Cerebellar nuclear complex (tissue), 1 donor: ENCODE measurements around the gene ELOVL5.
"Not testable (repeated sequence)": the region's sequence is repeated elsewhere in the genome, so short reads cannot be mapped to it uniquely, and the experiment has no call there.

Experiments used
- DNase-seq, 2 experiments: peaks; one replicate each; lab custom pipeline; 2025; lab: John Stamatoyannopoulos, UW

ELOVL5 gene

DNA sequence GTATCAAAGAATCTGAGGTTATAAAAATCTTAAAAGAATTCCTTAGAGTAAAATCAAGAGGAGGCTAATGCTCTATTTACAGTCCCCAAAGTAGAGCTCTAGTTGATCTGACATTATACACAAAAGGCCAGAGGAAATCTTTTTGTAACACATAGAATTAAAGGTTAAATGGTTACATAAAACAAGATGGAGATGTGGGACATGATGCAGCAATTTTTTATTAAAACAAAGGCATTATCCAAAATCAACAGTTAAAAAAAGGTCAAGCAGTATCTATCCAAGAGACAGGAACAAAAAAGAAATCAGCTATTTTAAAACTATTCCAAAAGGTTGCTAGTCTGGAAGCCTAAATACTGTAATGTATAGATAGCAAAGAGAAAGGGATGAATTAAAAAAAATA, 20.4 kb downstream of the ELOVL5 start:
- DNase-seq = no peak

DNA sequence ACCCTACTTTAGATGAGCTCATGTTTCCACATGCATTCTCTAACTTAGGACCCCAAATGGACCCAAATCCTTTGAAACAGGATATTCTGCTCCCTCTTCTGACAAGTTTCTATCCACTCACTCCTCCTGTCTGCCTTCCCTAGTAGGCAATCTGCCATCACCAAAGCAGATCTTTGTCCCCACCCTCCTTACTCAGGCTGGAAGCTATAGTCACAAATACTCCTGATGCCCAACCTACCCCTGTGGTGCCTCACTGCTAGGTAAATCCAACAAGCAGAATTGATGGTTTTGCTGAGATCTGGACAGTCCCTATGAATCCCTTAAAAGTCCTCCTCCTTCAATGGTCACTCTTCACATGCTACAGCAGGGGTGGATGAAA, 21.7 kb downstream of the ELOVL5 start:
- no peak for DNase-seq

DNA sequence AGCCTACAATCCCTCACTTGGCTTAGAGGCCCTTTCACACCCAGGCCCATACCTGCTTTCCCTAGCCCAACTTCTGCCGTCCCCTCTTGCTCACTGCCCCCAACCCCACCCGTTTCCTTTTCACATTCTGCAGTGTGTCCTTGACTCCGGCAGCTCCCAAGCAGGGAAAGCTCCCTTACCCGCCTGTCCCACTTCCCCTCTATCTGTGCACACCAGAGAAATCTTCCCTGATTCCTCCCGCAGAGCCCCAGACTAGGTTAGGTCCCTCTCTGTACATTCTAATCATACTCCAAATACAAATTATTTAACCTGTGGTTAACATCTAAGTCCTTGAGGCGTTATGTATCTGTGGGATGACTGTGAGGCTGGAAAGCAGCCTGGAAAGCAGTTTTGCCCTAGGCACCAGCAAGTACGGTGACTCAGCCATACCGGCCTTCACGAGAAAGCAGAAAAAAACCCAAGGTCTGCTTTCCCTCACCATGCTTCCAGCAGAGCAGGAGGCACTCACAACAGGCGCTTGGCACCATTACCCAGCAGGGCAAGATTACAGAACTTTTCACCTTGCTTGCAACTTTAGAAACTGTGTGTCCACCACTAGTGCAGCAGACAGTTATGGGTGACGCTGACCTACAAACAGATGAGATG, 22.3 kb downstream of the ELOVL5 start:
- no peak for DNase-seq

DNA sequence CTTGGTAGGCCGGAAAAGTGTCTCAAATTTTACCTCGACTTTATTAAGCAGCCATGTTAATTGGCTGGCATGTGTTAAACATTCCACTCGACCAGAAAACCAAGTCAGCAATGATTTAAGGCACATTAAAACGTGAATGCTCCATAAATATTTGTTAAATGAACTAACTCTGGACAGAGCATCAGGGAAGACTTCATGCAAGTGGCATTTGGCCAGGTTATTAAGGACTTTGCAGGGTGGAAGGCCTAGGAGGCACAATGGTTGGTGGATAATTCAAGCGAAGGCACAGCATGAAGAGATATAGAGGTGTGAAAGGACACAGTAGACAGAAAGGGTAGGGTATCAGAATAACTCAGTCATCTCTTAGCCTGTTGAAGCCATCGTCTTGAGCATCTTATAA, 23.0 kb downstream of the ELOVL5 start:
- no peak for DNase-seq

DNA sequence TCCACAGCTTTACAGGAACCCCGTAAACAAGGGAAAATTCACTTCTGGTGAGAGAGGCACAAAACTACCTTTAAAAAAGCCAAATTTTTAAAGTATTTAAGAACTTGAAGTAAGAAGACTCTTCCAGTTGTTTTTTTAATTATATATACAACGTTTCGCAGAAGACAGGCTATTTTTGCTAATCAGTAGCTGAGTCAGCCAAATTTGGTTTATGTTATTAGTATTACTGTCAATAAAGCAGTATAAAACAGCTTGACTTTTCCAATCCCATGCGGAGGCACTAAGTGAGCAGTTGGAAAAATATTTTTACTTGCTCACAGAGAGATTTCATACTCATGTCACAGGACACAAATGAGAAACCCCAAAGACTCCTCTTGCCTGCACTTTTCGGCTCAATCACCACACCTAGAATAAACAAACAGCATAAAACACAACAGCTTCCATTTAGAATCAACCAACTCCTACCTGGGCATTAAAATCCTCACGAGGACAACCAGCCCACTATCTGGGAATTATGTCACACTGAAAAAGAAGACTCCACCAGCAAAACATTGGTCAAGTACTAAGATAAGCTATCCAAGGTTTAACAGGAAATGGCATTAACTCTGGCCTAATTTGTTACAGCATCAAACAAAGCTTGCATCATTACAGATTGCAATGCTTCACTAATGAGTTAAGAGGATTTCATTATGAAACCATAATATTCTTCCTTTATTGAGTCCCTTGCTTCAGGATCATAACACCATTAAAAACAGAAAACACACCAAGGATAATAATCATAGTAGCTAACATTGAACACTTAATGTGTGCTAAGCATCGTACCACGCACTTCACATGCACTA, 26.3 kb downstream of the ELOVL5 start:
- DNase-seq = no peak

DNA sequence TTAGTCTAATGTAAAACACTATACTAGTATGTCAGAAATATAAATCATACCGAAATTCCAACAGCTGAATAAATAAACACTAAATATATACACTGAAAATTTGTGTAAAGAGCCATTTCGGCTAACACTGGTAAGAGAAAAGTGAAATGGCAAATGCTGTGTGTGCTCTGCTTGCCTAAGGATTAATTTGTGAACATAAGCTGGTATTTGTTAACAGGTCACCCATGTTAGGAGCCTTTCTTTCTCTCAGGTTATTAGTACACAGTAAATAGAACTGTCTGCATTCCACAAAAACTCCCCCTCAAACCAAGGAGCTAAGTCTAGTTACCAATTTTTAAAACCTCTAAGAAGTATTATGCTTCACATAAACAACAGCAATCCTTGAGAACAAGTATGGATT, 27.0 kb downstream of the ELOVL5 start:
- no peak for DNase-seq

DNA sequence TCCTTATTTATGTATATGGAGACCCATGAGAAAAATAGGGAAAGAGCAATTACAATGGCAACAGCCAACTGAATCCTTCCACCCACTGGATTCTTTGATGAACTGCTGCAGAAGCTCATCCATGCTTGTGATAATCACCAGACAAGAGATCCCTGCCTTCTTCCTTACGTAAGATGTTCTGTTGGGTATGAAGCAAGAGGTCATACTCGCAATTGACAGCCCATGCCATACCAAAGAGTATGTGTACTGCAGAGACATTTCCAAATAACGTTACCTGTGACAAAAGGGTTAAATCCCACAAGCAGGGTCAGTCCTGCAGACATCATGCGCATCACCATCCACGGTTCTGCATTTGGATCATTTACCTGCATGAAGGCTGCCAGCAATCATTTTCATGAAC, 27.8 kb downstream of the ELOVL5 start:
- DNase-seq = no peak

DNA sequence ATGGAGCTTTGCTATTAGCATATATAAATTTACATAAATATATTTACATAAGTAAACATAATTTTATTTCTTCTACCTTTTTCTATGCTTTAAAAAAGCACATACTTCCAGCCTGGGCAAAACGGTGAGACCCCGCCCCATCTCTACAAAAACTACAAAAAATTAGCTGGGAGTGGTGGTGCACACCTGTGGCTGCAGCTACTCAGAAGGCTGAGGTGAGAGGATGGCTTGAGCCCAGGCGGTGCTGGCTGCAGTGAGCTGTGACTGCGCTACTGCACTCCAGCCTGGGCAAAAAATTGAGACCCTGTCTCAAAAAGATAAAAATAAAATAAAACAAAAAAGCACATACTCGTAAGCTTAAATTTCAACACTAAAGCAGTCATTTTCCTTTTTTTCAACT, 30.3 kb downstream of the ELOVL5 start:
- DNase-seq = no peak

DNA sequence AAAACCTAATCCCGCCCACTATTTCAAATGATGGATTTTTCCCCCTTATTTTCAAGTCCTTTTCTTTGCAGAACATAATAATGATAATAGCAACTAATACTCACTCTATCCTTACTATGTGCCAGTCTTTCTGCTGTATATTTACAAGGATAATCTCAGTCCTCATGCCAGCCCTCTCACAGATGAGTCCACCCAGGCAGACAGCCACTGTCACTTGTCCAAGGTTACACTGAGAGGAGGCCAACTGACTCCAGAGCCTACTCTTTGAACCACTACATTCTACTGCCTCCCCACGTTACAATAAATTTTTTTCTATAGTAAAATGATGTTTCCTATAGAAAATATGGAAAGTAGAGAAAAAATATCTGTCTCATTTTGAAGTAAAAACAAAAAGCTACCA, 30.9 kb downstream of the ELOVL5 start:
- peak; percentile 35 to 78 for DNase-seq

DNA sequence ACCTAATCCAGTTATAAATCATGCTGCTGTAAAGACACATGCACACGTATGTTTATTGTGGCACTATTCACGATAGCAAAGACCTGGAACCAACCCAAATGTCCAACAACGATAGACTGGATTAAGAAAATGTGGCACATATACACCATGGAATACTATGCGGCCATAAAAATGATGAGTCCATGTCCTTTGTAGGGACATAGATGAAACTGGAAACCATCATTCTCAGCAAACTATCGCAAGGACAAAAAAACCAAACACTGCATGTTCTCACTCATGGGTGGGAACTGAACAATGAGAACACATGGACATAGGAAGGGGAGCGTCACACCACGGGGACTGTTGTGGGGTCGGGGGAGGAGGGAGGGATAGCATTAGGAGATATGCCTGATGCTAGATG, 31.5 kb downstream of the ELOVL5 start:
- DNase-seq = not testable (repeated sequence)

DNA sequence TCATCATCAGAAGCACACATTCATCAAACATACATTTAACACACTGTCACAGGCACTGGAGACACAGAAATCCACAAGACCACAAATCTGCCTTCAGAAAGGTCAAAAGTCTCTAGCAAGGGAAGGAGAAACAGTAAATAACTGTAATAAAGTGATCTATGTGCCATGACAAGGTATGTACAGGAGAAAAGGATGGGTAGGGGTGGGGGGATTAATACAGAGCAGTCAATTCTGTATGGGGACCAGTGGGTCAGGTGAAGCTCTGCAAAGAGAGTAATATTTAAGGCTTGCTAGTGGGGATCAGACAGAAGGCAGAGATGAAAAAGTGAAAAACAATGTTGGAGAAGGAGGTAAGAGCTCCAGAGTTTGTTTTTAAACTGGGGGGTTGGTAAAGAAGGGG, 32.6 kb downstream of the ELOVL5 start:
- no peak for DNase-seq

DNA sequence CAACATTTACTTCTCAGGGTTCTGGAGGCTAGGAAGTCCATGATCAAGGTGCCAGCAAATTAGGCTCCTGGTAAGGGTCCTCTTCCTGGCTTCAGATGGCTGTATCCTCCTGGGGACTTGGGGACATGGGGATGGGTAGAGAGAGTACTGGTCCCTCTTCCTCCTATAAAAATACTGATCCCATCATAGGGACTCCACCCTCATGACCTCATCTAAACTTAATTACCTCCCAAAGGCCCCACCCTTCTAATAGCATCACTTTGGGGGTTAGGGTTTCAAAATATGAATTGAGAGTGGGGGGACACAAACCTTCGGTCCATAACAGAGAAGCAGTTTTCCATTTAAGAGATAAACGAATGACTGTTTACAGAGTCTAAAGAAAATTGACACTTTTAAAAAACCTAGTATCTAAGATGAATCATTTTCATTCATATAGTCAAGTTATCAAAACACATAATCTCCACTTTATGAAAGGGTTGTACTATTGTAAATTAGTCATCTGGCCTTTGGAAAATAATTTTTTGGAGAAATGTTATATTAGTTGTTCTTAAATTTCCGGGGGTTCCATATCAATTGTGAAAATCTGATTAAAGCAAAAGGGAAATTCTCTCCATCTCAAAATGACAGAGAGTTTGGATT, 33.5 kb downstream of the ELOVL5 start:
- DNase-seq = no peak

DNA sequence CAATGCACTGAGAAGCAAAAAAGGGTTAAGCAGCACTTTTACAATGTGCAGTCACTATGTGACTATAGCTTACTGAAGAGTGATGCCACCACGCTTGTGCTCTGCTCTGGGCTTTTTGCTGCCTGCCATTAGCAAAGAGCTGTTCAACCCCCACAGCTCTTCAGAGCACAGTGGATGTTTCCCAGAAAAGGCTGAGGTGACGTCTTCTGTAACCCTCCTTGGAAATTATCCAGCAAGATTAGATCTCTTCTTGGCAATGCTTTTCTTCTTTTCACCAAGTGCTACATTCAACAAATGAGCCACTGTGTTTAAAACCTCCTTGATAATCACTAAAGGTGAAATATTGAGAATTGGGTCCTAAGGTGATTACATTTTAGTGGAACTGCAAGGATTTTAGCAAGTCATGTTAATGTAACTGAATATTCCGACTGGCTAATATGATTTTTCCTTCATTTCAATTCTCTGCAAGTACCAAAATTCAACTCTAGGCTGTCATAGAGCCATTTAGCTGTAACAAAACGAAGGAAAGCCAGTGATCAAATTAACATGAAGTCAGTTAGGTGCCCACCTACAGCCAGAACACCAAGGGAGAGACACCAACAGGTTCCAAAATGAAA, 34.9 kb downstream of the ELOVL5 start:
- no peak for DNase-seq

DNA sequence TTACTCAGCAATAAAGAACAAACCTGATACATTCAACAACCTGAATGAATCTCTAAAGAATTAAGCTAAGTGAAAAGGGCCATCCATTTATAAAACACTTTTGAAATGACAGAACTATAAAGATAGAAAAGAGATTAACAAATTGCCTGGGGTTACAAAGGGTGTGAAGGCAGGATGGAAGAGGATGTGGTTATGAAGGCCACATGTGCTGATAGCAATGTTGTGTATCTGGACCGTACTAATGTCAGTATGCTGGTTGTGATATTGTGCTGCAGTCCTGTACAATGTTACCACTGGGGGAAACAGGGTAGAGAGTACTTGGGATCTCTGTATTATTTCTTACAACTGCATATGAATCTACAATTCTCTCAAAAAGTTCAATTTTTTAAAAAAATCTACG, 36.4 kb downstream of the ELOVL5 start:
- DNase-seq = no peak

DNA sequence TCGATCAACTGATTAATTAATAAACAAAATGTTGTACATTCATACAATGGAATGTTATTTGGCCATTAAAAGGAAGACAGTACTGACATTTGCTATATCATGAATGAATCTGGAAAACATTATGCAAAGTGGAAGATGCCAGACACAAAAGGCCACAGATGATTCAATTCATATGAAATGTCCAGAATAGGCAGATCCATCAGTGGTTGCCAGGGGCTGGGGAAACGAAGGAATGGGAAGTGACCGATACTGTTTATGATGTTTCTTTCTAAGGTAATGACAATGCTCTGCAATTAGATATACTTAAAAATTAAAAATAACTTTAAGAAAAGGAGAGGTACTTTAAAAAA, 37.2 kb downstream of the ELOVL5 start:
- DNase-seq = no peak

DNA sequence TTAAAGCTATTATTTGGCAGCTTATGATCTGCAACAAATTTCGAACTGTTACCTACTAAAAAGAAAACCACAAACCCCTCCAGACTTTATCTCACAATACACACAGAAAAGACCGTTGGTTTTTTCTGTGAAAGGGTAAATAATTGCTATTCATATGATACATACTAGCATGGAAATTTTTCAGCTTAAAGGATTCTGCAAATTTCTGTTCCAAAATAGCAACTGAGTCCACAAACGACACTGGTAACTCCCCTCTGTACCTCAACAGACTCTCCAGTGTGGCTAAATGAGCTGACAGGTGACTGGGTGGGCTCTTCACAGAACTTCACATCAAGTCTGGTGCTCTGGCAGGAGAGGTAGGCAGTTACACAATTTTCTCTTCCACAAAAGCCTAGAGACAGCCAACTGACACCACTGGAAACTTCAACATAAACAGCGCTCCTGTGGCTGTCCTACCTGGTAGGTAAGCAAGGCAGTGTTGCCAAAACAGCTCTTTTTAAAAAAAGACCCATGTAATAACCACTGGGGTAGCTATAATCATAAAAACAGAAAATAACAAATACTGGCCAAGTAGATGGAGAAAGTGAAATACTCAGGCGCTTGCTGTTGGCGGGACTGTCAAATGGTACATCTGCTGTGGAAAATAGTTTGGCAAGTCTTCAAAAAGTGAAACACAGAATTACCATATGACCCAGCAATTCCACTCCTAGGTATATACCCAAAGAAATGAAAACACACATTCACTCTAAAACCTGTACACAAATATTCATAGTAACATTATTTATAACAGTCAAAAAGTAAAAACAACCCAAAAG, 37.8 kb downstream of the ELOVL5 start:
- no peak for DNase-seq

DNA sequence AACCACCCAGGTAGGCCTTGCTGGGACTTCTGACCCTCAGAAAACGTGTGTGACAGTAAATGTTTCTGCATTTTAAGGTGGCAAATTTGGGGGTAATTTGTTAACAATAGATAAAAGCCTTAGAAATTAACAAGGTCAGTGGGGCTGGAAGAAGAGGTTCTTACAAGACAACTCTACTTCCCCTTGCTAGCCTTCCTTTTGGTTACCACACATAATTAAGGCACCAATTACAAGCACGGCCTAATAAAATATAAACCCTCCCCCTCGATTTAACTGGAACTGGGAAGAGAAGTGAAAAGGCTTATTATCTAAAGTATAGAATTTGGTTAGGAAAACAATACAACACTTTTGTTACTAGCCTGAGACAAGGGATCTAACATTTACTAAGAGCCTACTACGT, 38.8 kb downstream of the ELOVL5 start:
- DNase-seq = no peak

DNA sequence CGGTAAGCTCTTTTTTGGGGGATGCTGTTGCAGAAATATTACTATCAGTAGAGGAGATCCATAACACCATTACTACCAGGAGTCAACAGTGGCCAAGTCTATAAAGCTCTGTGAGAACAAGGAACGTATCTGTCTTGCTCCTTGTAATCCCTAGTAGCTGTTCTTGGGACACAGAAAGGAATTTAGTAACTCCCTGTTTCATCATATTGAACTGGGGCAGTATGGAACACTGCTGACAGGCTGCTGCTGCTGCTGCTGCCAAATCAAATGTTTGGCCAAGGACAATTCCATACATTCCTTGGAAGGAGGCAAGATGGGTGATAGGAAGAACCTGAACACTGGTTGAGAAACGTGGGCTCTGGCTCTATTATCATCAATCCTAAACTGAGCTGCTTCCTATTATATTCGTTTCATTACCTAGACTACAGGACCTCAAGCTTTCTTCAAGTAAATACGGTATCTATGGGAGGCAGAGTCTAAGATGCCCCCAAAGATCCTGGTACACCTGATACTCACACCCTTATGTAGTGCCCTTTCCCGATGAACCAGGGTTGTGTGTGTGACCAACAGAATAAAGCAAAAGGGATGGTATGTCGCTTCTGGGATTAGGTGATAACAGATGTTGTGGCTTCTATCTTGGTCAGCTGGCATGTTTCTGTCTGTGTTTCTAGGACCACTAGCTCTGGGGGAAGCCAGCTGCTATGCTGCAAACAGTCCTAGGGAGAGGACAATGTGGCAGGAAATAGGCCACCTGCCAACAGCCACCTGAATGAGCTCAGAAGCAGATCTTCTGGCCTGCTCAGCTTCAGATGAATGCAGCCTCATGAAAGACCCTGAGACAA, 39.5 kb downstream of the ELOVL5 start:
- DNase-seq = no peak

DNA sequence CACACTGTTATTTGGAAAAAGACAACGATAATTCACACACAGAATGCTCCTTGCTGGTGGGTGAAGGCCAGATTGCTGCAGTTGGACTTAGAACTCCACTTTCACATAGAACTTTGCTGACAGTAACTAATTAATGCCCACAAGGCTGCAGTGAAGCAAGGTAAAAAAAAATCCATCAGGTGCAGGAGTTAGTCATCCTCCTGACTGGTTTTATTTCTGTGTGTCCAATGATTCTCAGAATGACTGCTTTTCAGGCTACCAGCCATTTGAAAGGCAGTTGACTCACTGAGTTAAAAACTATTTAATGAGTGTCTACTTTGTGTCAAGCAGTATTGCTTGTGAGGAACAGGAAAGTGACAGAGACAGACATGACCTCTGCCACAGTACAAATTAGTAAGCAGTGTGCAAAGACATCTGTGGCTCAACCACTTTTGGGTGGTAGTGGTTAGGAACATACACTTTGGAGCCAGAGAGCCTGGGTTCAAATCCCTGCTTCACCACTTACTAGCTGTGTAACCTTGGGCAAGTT, 41.9 kb downstream of the ELOVL5 start:
- DNase-seq = no peak

DNA sequence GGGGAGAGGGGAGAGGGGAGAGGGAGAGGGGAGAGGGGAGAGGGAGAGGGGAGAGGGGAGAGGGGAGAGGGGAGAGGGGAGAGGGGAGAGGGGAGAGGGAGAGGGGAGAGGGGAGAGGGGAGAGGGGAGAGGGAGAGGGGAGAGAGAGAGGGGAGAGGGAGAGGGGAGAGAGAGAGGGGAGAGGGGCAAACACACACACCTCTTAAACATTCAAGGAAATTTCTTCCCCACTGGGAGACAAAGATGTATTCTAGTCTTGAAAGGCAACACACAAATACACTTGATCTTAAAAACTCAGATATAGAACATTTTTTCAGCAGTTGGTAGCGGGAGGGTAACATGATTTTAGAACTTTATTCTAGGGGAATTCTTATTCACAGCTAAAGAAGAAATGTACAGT, 42.5 kb downstream of the ELOVL5 start:
- DNase-seq = not testable (repeated sequence)

DNA sequence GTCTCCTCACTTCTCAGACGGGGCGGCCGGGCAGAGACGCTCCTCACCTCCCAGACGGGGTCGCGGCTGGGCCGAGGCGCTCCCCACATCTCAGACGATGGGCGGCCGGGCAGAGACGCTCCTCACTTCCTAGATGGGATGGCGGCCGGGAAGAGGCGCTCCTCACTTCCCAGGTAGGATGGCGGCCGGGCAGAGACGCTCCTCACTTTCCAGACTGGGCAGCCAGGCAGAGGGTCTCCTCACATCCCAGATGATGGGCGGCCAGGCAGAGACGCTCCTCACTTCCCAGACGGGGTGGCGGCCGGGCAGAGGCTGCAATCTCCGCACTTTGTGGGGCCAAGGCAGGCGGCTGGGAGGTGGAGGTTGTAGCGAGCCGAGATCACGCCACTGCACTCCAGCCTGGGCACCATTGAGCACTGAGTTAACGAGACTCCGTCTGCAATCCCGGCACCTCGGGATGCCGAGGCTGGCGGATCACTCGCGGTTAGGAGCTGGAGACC, 43.2 kb downstream of the ELOVL5 start:
- DNase-seq = not testable (repeated sequence)
